HL-60 (cell line): ENCODE data around the gene ABI3BP.

Source experiments
- CTCF ChIP-seq: IDR thresholded peaks from one replicate; pipeline ENCODE4 v1.5.1; 2011; ENCODE audit warnings: low read length, control low read depth, inconsistent platforms; ENCODE audit not compliant: insufficient read depth
- GABPA ChIP-seq: IDR thresholded peaks from 2 replicates; pipeline ENCODE4 v1.6.1; 2012; ENCODE audit warnings: low read depth
- POLR2AphosphoS5 ChIP-seq: IDR thresholded peaks from 2 replicates; pipeline ENCODE4 v1.6.1; 2012; ENCODE audit warnings: low read depth
- REST ChIP-seq: IDR thresholded peaks from 2 replicates; pipeline ENCODE4 v1.6.1; 2012; ENCODE audit warnings: low read depth; ENCODE audit not compliant: insufficient replicate concordance

GRCh38 chr3:100982710-100983109 lies 10.5 kb downstream of the ABI3BP start:
- no peak for TF ChIP-seq CTCF
- no peak for TF ChIP-seq POLR2AphosphoS5
- TF ChIP-seq GABPA, result no peak
- no peak for TF ChIP-seq REST
